Aorta (tissue), 5 donors: ENCODE measurements around the gene NOC2L. TPM values are rescaled to one million over a fixed set of nuclear protein-coding genes. Genes with fewer than 3 reads are reported as not detected.
A peak's percentile ranks its signal among the peaks of the same experiment; 100 is the strongest.
"Not testable (repeated sequence)": the region's sequence is repeated elsewhere in the genome, so short reads cannot be mapped to it uniquely, and the experiment has no call there.

Experiments
- ATAC-seq: fragments of 200-7000 bp; cut with Tn5 transposase; one replicate; pipeline ENCODE4 v1.9.1; 2022; ENCODE audit warnings: moderate library complexity; ENCODE audit not compliant: low FRiP score
- DNase-seq, 2 donors: peaks; one replicate each; pipeline ENCODE4 v3.0.0-alpha.2; 2020
- H3K27ac ChIP-seq, 2 donors: one replicate each; pipeline ENCODE4 v1.5.1; 2013; ENCODE audit warnings: low read length in 2 of 2, mild to moderate bottlenecking in 2 of 2, moderate library complexity in 2 of 2, control low read depth in 1 of 2, inconsistent platforms in 1 of 2, low read depth in 1 of 2
- H3K27me3 ChIP-seq, 2 donors: one replicate each; pipeline ENCODE4 v1.6.1; 2013; ENCODE audit warnings: control low read depth in 1 of 2, low read length in 1 of 2, mild to moderate bottlenecking in 1 of 2, moderate library complexity in 1 of 2; ENCODE audit not compliant: insufficient read depth in 2 of 2, control insufficient read depth in 1 of 2
- H3K36me3 ChIP-seq, 2 donors: one replicate each; pipeline ENCODE4 v1.6.1; 2013; ENCODE audit warnings: control low read depth in 1 of 2, low read length in 1 of 2, mild to moderate bottlenecking in 1 of 2; ENCODE audit not compliant: insufficient read depth in 2 of 2, control insufficient read depth in 1 of 2
- H3K4me1 ChIP-seq, 2 donors: one replicate each; pipeline ENCODE4 v1.6.1; 2013; ENCODE audit warnings: low read length in 2 of 2, control low read depth in 1 of 2, mild to moderate bottlenecking in 1 of 2, moderate library complexity in 1 of 2; ENCODE audit not compliant: insufficient read depth in 2 of 2, control insufficient read depth in 1 of 2
- H3K4me3 ChIP-seq, 2 donors: one replicate each; pipeline ENCODE4 v1.5.1; 2013; ENCODE audit warnings: low read length in 2 of 2, control low read depth in 1 of 2, mild to moderate bottlenecking in 1 of 2
- H3K9me3 ChIP-seq: one replicate; pipeline ENCODE4 v1.6.1; 2013; ENCODE audit warnings: mild to moderate bottlenecking, low read length; ENCODE audit not compliant: control insufficient read depth
- WGBS, 2 donors: extraction: QIAGEN DNeasy Blood & Tissue Kit; methylation state at CpG; one replicate each; pipeline ENCODE4 v1.1.7; 2013; 5-methylcytosine and 5-hydroxymethylcytosine counted together
- intact Hi-C, 2 donors: fragments of 100-400 bp; cut with DNase I; formaldehyde crosslinking; loops; one replicate each; pipeline versions ENCODE4 v1.14.2 to v1.15.0; 2022
- polyA plus RNA-seq, 2 donors: library from polyadenylated mRNA; stranded (reverse); fragments of 200-250 nt; gene quantifications; one replicate each; pipeline ENCODE4 v1.2.3, GENCODE V29; 2013
- total RNA-seq, 2 donors: library from RNA; stranded (reverse); fragmentation: NEBNext Ultra II Directional; extraction: Animal tissue kit (Norgen Biotek cat#: 25700); gene quantifications; one replicate each; pipeline ENCODE4 v1.2.1, GENCODE V29; 2021
- donor health status: healthy with polysubstance abuse.
- donor health status: Bipolar disorder and iron deficiency.
- donor health status: DM: no; HTN: no; CAD: no.
- donor health status: DM: no; HTN: no; CAD: no.
- donor health status: DM: yes; HTN: yes; CAD: no.

Gene NOC2L
- total and polyA plus RNA-seq, 4 donors = 17.3 to 55.5 (median 38.6) TPM

DNA sequence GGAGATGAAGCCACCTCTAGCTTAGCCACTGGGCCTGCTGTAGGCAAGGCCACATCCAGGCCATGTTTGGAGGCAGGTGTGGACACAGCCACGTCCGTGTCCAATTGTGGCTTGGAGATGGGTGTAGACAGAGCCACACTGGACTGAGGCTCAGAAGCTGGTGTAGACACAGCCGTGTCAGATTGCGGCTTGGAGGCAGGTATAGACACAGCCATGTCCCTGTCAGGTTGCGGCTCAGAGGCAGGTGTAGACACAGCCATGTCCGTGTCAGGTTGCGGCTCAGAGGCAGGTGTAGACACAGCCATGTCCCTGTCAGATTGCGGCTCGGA, 20.7 kb upstream of the NOC2L start:
- no peak overlapping the region for H3K27ac ChIP-seq
- no peak for DNase-seq

DNA sequence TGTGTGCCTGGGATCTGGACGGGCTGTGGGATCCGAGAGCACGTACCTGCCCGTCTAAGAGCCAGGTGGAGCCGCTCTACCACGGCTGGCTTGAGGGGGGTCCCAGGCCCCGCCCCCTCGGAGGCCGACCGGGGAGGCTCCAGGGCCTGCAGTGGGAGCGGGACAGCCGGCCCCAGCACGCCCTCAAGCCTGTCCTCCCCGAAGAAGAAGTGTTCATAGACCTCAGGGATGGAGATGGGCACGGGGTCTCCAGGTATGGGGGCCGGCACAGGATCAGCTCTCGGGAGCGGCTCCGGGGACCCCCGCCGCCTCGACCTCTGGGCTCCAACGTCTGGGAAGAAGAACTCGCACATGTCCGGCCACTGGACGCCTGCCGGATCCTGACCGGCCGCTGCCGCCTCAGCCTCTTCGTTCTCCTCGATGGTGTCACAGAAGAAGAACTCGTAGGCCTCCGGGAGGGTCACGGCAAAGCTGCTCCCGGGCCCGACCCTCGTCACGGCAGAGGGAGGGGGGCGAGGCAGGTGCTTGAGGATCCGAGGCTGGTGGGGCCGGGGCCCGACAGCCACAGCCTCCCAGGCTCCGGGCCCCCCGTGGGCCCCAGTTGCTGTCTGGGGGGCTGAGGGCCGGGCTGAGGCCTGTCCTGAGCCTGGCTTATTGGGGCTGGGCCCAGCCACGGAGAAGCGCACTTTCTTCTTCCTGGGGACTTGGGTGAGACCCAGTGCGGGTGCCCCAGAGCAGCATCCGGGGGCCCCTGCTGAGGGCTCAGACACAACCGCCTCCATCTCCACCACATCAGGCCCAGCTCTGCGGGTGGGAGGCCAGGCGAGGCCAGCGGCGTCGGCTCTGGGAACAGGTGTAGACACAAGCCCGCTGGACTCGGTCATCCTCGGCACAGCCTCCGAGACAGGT, 20.0 kb upstream of the NOC2L start:
- Histone ChIP-seq H3K27me3 (no peaks in the 10 kb centered on the region), H3K36me3 (no peaks in the 10 kb centered on the region), H3K27ac (no peak overlapping the region), H3K4me1 (no peaks in the 10 kb centered on the region), H3K9me3 (no peaks in the 10 kb centered on the region), H3K4me3 (no peak overlapping the region)
- ATAC-seq = no peak
- DNase-seq = peak in 1 of 2 donors; percentile 47
- intact Hi-C loops = no loop called here
- 91 to 94% methylated on average over 55 to 60 of the region's 60 CpGs for WGBS, 2 donors

More for the DNA sequence above, 20.7 kb upstream of the NOC2L start:
- 95% methylated on average over 9 of the region's 9 CpGs for WGBS, 2 donors
- Histone ChIP-seq H3K4me3 (no peak overlapping the region), H3K27me3 (no peaks in the 10 kb centered on the region), H3K9me3 (no peaks in the 10 kb centered on the region), H3K36me3 (no peaks in the 10 kb centered on the region), H3K4me1 (no peaks in the 10 kb centered on the region)
- ATAC-seq = no peak
- intact Hi-C loops = loop anchor here (5.0 to 10.0 kb wide), 2 partner anchors 88 to 315 kb away; no protein-coding TSS in a partner anchor

DNA sequence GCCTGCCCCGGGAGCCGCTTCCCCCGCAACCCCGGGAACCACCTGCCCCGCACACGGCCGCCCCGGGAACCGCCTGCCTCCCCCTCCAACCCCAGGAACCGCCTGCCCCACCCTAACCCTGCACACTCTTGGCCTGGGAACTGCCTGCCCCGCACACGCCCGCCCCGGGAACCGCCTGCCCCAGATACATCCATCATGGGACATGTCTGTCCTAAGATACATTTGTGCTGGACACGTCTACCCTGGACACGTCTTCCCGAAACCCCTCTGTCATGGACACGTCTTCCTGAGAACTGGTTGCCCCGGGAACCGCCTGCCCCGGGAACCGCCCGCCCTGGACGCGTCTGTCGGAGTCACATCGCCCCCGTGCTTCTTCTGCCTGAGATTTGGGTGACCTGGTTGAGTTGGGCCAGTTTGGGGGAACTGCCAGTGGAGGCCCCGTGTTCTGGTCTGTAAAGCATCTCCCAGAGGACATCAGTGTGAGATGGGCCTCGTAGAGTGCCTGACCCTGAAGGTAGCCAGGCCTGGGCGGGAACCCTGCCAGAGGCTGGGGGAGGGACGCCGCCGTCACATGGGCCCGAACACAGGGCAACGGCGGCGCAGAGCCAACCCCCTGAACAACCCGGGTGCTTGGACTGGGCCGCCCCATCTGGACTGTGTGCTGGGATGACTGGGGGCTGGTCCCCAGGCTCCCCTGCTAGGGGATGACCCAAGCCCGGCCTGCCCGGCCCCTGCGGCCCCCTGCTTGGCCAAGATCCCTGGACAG, 19.2 kb upstream of the NOC2L start:
- 92% methylated on average over 43 to 44 of the region's 44 CpGs for WGBS, 2 donors
- no peaks in the 10 kb centered on the region for H3K27me3 ChIP-seq
- H3K27ac ChIP-seq = no peak overlapping the region
- H3K9me3 ChIP-seq = no peaks in the 10 kb centered on the region
- DNase-seq (peak in 1 of 2 donors; percentile 44), ATAC-seq (no peak)
- H3K4me3 ChIP-seq = no peak overlapping the region
- no peaks in the 10 kb centered on the region for H3K4me1 ChIP-seq
- no peaks in the 10 kb centered on the region for H3K36me3 ChIP-seq
- intact Hi-C loops = no loop called here

DNA sequence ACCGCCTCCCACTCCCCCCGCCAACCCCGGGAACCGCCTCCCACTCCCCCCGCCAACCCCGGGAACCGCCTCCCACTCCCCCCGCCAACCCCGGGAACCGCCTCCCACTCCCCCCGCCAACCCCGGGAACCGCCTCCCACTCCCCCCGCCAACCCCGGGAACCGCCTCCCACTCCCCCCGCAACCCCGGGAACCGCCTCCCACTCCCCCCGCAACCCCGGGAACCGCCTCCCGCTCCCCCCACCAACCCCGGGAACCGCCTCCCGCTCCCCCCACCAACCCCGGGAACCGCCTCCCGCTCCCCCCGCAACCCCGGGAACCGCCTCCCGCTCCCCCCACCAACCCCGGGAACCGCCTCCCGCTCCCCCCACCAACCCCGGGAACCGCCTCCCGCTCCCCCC, 17.7 kb upstream of the NOC2L start:
- H3K4me1 ChIP-seq, DNase-seq, H3K27me3 ChIP-seq, ATAC-seq, H3K9me3 ChIP-seq, intact Hi-C loops, H3K27ac ChIP-seq, H3K36me3 ChIP-seq, H3K4me3 ChIP-seq: not testable (repeated sequence)
- WGBS, 2 donors = 67 to 73% methylated on average over 14 to 21 of the region's 39 CpGs

DNA sequence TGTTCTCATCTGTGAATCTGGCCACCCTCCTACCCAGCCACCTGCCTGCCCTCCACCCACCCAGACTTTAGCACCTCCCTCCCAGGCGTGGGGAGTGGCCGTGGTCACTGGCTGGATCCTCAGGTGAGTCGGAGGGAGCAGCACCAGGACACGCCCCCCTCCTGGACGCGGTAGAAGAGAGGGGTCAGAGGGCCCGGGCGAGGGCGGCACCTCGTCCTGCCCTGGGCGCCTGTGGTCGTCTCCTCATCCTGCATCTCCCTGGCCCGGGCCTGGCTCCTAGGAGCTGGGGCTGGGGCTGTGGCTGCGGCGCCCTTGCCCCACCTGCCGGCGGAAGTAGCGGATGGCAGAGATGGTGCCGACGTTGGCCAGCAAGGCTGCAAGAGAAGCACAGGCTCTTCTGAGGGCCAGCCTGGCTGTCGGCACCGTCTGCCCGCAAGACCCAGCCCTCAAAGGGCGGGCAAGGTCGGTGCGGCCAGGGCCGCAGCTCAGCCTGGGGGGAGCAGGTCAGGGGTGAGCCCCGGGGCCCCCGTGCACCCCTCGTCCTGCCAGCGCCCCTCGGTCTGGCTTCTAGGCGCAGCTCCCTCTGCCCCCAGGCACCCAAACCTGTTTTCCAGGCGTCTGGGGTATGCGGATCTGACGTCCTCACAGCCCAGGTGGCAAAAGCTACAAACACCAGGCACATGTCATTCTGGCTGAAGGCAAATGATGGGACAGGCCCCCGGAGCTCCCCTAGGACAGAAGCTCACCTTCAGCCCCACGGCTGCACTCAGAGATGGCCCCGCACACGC, 17.0 kb upstream of the NOC2L start:
- DNase-seq (peak in 1 of 2 donors; percentile 66), ATAC-seq (peak; percentile 65)
- intact Hi-C loops = no loop called here
- WGBS, 2 donors = 3 to 5% methylated on average over 36 to 40 of the region's 40 CpGs
- no peak overlapping the region for H3K27ac ChIP-seq
- H3K27me3 ChIP-seq = no peaks in the 10 kb centered on the region
- H3K4me1 ChIP-seq = no peaks in the 10 kb centered on the region
- no peak overlapping the region for H3K4me3 ChIP-seq
- no peaks in the 10 kb centered on the region for H3K36me3 ChIP-seq
- no peaks in the 10 kb centered on the region for H3K9me3 ChIP-seq

DNA sequence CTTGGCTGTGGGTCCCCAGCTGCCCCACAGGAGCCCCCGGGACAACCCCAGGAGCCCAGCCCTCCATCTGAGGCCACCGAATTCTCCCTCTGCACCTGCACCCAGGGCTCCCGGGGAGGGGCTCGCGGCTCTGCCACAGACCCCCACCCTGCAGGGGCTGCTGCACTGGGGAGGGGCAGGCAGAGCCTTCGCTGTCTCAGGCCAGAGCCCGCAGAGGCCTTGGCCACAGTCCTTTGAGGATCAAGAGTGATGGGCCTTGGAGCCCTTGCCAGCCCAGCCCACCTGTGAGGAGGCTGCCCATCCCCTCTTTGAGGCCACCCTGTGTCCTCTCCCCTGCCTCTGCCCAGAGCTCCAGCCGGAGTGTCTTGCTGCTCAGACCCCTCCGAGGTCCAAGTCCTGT, 16.3 kb upstream of the NOC2L start:
- H3K9me3 ChIP-seq = no peaks in the 10 kb centered on the region
- H3K36me3 ChIP-seq = no peaks in the 10 kb centered on the region
- no peak overlapping the region for H3K4me3 ChIP-seq
- H3K27ac ChIP-seq = no peak overlapping the region
- DNase-seq = peak in 1 of 2 donors; percentile 45
- H3K4me1 ChIP-seq = no peaks in the 10 kb centered on the region
- ATAC-seq = no peak
- H3K27me3 ChIP-seq = no peaks in the 10 kb centered on the region
- 74 to 76% methylated on average over 9 of the region's 9 CpGs for WGBS, 2 donors
- intact Hi-C loops = no loop called here

DNA sequence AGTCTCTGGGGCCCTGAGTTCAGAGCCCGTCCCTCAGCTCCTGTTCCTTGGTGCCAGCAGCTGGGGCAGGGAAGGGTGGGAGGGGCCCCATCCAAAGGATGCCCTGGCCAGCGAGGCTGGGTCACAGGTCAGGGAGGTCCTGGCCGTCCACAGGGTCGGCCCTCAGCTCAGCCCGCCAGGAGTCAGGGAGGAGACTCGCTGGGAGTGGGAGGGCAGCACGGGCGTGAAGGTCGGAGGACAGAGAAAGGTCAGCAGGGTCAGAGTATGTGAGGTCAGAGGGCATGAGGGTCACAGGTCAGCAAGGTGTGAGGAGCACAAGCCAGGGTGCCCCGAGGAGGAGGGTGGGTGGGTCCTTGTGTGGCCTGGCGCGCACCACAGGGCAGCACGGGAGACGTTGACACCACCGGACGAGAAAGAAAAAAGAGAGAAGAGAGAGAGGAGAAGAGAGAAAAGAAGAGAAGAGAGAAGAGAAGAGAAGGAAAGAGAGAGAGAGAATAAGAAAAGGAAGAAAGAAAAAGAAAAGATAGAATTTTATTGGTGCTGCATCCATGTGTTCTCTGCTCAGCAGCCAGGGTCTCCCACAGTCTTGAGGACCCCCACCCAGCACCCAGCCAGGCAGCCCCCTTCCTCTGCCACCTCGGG, 15.8 kb upstream of the NOC2L start:
- Histone ChIP-seq H3K27ac (no peak overlapping the region), H3K36me3 (no peaks in the 10 kb centered on the region), H3K27me3 (no peaks in the 10 kb centered on the region), H3K9me3 (no peaks in the 10 kb centered on the region), H3K4me1 (no peaks in the 10 kb centered on the region), H3K4me3 (no peak overlapping the region)
- 62 to 77% methylated on average over 17 of the region's 17 CpGs for WGBS, 2 donors
- ATAC-seq (no peak), DNase-seq (no peak)
- intact Hi-C loops = no loop called here

DNA sequence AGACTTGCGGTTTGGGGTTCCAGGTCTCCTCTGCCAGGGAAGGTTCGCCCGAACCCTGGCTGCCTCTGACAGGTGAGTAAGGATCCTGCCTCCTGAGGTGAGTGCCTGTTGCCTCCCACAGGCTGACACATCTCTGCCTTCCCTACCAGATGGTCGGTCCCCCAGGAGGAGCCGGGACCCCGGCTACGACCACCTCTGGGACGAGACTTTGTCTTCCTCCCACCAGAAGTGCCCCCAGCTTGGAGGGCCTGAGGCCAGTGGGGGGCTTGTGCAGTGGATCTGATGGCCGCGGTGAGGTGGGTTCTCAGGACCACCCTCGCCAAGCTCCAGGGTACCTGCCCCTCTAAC, 15.2 kb upstream of the NOC2L start:
- H3K27me3 ChIP-seq = no peaks in the 10 kb centered on the region
- H3K9me3 ChIP-seq = no peaks in the 10 kb centered on the region
- DNase-seq = no peak
- no peak for ATAC-seq
- no peaks in the 10 kb centered on the region for H3K36me3 ChIP-seq
- no peaks in the 10 kb centered on the region for H3K4me1 ChIP-seq
- intact Hi-C loops = no loop called here
- WGBS, 2 donors = 91 to 94% methylated on average over 11 of the region's 11 CpGs
- H3K27ac ChIP-seq = no peak overlapping the region
- H3K4me3 ChIP-seq = no peak overlapping the region
